ENCODE results near the gene DNAH11.
"Not testable (repeated sequence)": the region's sequence is repeated elsewhere in the genome, so short reads cannot be mapped to it uniquely, and the experiment has no call there.

GRCh38 chr7:21532485-21532884 lies 10.4 kb upstream of the DNAH11 start:
- TF ChIP-seq CTCF (IDR thresholded peaks at IDR 0.05); ZFX (IDR thresholded peaks at IDR 0.05; ENCODE audit: borderline replicate concordance): not testable (repeated sequence)
